ENCODE data around the gene AP3S1. TPM values are rescaled to one million over a fixed set of nuclear protein-coding genes. Genes with fewer than 3 reads are reported as not detected.
"Not testable (repeated sequence)": the region's sequence is repeated elsewhere in the genome, so short reads cannot be mapped to it uniquely, and the experiment has no call there.

AP3S1 gene
- total RNA-seq, 2 experiments from 2014 or later: 33.2 to 33.6 TPM

DNA sequence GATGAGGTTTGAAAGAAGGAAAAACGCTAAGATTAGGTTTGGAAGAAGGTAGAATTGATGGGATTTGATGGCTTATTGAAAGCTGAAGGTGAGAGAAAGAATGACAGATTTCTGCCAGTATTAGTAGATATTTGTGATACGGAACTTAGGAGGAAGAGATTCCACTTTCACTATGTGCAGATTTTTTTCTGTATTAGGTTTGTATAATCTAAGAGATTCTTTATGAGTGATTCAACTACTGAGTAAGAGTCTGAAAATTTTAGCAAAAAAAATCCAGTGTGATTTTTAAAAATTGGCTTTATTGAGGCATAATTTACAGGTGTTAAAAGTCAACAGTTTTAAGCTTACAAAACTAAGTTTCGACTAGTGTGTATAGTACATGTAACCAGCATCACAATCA, 54.1 kb downstream of the AP3S1 start:
- Mint-ChIP-seq H3K27me3 (no peaks in the 10 kb centered on the region), H3K27ac (no peak overlapping the region), H3K36me3 (ENCODE audit: low read depth) (peaks cover 26% of the 10 kb centered on the region), H3K4me1 (ENCODE audit: low read depth) (no peaks in the 10 kb centered on the region), H3K4me3 (no peak overlapping the region), H3K9me3 (no peaks in the 10 kb centered on the region)
- no peak overlapping the region for H3K4me3 ChIP-seq (ENCODE audit: low read length)
- H3K9me3 ChIP-seq (ENCODE audit: control insufficient read depth in 1 of 2, insufficient read depth in 1 of 2, low read length in 2 of 2): no peaks in the 10 kb centered on the region
- TF ChIP-seq CTCF (IDR thresholded peaks at IDR 0.05): no peak
- H3K4me1 ChIP-seq (ENCODE audit: insufficient read depth, low read length): no peaks in the 10 kb centered on the region
- POLR2A ChIA-PET: no interaction called here
- CTCF ChIA-PET: no interaction called here
- H3K27ac ChIP-seq (ENCODE audit: low read depth in 1 of 2, low read length in 2 of 2): no peak overlapping the region
- ATAC-seq (ENCODE audit: poor library complexity): no peak
- intact Hi-C loops (cut with DNase I, micrococcal nuclease): no loop called here
- H3K27me3 ChIP-seq (ENCODE audit: control insufficient read depth in 1 of 2, insufficient read depth in 2 of 2, low read length in 2 of 2): no peaks in the 10 kb centered on the region
- no peaks in the 10 kb centered on the region for H3K36me3 ChIP-seq (ENCODE audit: insufficient read depth, low read length)
- DNase-seq: no peak

DNA sequence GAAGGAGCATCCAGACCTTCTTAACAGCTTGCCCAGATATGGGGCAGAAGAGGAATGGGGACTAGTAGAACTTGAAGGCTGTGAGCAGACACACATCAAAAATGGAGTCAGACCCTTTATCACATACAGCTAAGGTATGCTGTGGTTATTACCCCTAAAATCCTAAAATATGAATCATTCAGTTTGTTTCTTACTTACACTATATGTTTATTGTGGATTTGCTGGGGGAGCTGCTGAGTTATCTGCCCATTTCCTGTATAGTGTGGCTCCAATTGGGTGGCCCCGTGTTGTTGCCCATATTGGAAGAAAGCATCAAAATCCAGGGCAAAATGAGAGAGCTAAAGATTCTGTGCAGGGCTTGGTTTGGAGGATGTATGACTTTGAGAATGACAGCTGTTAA, 56.9 kb downstream of the AP3S1 start:
- no peak for ATAC-seq (ENCODE audit: poor library complexity)
- no peaks in the 10 kb centered on the region for H3K36me3 ChIP-seq (ENCODE audit: insufficient read depth, low read length)
- Mint-ChIP-seq H3K4me1 (ENCODE audit: low read depth) (no peaks in the 10 kb centered on the region), H3K4me3 (no peak overlapping the region), H3K36me3 (ENCODE audit: low read depth) (peaks cover 26% of the 10 kb centered on the region), H3K27ac (no peak overlapping the region), H3K27me3 (no peaks in the 10 kb centered on the region), H3K9me3 (no peaks in the 10 kb centered on the region)
- no peak for DNase-seq
- no peak overlapping the region for H3K4me3 ChIP-seq (ENCODE audit: low read length)
- ChIA-PET POLR2A (no interaction called here), CTCF (no interaction called here)
- no peak for TF ChIP-seq CTCF (IDR thresholded peaks at IDR 0.05)
- intact Hi-C loops (cut with DNase I, micrococcal nuclease): no loop called here
- no peaks in the 10 kb centered on the region for H3K27me3 ChIP-seq (ENCODE audit: control insufficient read depth in 1 of 2, insufficient read depth in 2 of 2, low read length in 2 of 2)
- H3K27ac ChIP-seq (ENCODE audit: low read depth in 1 of 2, low read length in 2 of 2): no peak overlapping the region
- no peaks in the 10 kb centered on the region for H3K9me3 ChIP-seq (ENCODE audit: control insufficient read depth in 1 of 2, insufficient read depth in 1 of 2, low read length in 2 of 2)
- no peaks in the 10 kb centered on the region for H3K4me1 ChIP-seq (ENCODE audit: insufficient read depth, low read length)

GRCh38 chr5:115907177-115907576, 65.4 kb downstream of the AP3S1 start:
- Mint-ChIP-seq H3K36me3 (ENCODE audit: low read depth) (no peaks in the 10 kb centered on the region), H3K27ac (no peak overlapping the region), H3K4me1 (ENCODE audit: low read depth) (no peaks in the 10 kb centered on the region), H3K27me3 (no peaks in the 10 kb centered on the region), H3K4me3 (no peak overlapping the region), H3K9me3 (no peaks in the 10 kb centered on the region)
- no peaks in the 10 kb centered on the region for H3K36me3 ChIP-seq (ENCODE audit: insufficient read depth, low read length)
- TF ChIP-seq CTCF (IDR thresholded peaks at IDR 0.05): no peak
- H3K27ac ChIP-seq (ENCODE audit: low read depth in 1 of 2, low read length in 2 of 2): no peak overlapping the region
- no peaks in the 10 kb centered on the region for H3K9me3 ChIP-seq (ENCODE audit: control insufficient read depth in 1 of 2, insufficient read depth in 1 of 2, low read length in 2 of 2)
- ATAC-seq (ENCODE audit: poor library complexity): no peak
- ChIA-PET POLR2A (no interaction called here), CTCF (no interaction called here)
- H3K4me3 ChIP-seq (ENCODE audit: low read length): no peak overlapping the region
- no peaks in the 10 kb centered on the region for H3K4me1 ChIP-seq (ENCODE audit: insufficient read depth, low read length)
- intact Hi-C loops (cut with DNase I, micrococcal nuclease): no loop called here
- DNase-seq: no peak
- no peaks in the 10 kb centered on the region for H3K27me3 ChIP-seq (ENCODE audit: control insufficient read depth in 1 of 2, insufficient read depth in 2 of 2, low read length in 2 of 2)

GRCh38 chr5:115913623-115914400, 72.1 kb downstream of the AP3S1 start:
- H3K4me3 ChIP-seq (ENCODE audit: low read length); H3K27ac Mint-ChIP-seq; POLR2A ChIA-PET; H3K36me3 Mint-ChIP-seq (ENCODE audit: low read depth); ATAC-seq (ENCODE audit: poor library complexity); H3K27me3 ChIP-seq (ENCODE audit: control insufficient read depth in 1 of 2, insufficient read depth in 2 of 2, low read length in 2 of 2); intact Hi-C loops (cut with DNase I, micrococcal nuclease); DNase-seq; H3K9me3 Mint-ChIP-seq; H3K4me1 ChIP-seq (ENCODE audit: insufficient read depth, low read length); H3K36me3 ChIP-seq (ENCODE audit: insufficient read depth, low read length); H3K4me3 Mint-ChIP-seq; H3K27me3 Mint-ChIP-seq; H3K9me3 ChIP-seq (ENCODE audit: control insufficient read depth in 1 of 2, insufficient read depth in 1 of 2, low read length in 2 of 2); H3K27ac ChIP-seq (ENCODE audit: low read depth in 1 of 2, low read length in 2 of 2); H3K4me1 Mint-ChIP-seq (ENCODE audit: low read depth): not testable (repeated sequence)
- CTCF ChIA-PET: interaction anchor here (0.7 kb wide), 1 partner anchor 93 kb away, joined by 3 read pairs; no protein-coding TSS in a partner anchor

All from CD4-positive, alpha-beta T cell (primary cell).